ENCODE measurements around the gene KDSR.
A peak's percentile ranks its signal among the peaks of the same experiment; 100 is the strongest.
"Not testable (repeated sequence)": the region's sequence is repeated elsewhere in the genome, so short reads cannot be mapped to it uniquely, and the experiment has no call there.

Gene KDSR

DNA sequence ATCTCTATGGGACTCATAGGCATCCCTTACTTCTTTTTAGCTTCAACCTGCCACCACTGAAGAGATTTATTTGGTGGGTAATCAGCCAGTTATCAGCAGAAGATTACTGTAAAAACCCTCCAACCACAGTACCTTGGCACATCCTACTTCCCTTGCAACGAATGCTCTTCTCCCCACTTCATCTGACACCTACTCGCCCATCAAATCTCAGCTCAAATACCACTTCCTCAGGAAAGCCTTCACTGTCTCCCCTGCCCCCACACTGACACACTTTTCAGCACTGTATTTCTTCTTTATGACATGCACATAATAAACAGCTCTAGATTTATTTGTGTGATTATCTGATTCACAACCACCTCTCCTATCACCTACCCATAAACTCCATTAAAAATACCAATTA is 3.1 kb downstream of the KDSR start:
- DNase-seq: no peak

DNA sequence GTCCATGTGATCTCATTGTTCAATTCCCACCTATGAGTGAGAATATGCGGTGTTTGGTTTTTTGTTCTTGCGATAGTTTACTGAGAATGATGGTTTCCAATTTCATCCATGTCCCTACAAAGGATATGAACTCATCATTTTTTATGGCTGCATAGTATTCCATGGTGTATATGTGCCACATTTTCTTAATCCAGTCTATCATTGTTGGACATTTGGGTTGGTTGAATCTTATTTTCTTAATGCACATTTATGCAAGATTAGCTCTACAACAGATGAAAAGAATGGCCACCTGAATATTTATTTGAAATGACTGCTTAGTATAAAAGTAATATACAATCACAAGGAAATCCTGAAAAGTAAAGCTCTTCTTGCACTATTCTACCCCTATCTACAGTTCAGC is 3.6 kb downstream of the KDSR start:
- DNase-seq: not testable (repeated sequence)

DNA sequence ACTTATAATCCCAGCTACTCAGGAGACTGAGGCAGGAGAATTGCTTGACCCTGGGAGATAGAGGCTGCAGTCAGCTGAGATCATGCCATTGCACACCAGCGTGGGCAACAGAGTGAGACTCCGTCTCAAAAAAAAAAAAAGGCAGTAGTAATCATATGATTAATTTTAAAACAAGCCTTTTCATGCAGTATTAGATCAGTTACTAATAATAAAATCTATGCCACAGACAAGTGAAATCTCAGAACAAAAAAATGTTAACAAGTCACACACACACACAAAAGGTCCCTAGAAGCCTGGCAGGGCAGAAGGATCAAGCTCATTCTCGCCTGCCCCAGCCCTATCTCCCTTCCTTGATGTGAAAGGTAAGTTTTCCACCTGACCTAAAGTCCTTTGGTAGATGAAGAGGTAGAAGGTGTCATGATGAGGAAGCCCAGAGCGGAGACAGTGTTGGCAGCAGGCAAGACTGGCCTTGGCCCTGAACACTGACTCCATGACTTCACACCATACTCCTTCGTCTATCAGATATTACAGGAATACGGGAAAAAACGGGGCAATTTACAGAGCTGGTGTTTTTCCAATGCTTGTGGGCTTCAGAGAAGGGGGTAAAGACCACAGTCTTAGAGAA is 10.6 kb downstream of the KDSR start:
- no peak for DNase-seq

DNA sequence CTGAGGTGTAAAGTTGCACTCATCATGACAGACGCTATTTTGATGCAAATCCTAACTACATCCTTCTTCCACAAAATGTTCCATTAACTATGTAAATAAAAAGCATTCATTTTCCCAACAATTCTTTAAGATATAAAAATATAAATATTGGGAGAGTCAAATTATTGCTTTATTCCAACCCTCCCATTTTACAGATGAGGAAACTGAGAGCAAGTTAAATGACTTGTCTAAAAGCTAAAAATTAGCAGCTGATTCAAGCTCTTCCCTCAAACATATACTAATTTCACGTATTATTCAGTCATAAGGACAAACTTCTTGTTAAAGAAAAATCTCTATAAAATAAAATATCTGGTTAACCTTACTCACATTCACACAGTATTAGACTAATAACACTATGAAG is 16.8 kb downstream of the KDSR start:
- no peak for DNase-seq

DNA sequence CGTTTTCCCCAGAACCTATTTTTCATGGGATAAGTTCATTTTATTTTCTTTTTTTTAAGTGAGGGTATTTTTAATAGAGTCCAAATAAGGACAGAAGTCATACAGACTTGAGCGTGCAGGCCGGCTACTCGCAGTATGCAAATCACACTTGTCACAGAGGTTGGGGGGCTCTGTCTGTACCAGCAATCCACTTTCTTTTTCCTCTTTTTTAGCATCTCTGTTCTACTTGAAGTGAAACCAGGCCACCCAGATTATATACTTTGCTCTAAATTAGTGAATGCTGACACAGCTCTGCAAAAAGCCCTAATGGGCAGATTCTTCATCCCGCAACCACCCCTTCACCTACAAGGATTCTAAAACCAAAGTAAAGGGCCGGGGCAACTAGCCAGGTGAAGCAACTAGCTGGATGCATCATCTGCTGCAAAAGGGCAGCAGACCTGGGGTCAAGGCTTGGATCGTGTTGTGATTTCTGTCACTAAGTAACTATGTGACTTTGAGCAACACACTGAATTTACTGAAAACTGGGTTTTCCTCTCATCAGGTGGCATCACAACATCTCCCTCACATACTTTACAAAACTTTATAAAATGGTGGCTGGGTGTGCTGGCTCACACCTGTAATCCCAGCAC is 18.4 kb downstream of the KDSR start:
- DNase-seq: no peak

DNA sequence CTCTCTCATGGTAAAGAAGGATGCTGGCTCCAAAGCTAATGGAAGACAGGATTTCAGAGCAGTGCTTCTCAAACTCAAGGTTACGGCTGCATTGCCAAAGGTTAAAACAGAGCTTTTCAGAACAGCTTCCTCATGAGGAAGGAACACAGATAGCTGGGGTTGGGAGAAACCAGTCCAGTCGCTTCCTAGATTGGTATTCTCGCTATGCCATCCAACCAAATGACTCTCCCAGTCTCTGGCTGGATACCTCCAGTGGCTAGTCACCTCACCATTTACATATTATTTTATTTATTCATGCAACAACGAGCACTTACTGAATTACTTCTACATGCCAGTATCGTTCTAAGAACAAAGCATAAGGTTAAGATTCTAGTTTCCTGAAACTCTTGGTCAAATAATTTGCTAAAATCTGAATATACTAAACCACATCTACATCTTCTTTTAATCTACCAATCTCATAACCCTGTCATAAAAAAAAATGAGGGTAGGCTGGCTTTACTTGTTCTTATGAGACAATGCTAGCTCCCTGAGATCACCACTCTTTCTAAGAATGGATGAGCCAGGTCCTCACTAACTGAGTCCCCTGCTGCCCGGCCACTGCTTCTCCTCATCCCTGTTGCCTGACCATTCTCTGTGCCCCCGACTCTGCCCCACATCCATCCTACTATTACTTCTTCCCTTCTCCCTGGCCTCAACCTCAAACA is 20.4 kb downstream of the KDSR start:
- no peak for DNase-seq

DNA sequence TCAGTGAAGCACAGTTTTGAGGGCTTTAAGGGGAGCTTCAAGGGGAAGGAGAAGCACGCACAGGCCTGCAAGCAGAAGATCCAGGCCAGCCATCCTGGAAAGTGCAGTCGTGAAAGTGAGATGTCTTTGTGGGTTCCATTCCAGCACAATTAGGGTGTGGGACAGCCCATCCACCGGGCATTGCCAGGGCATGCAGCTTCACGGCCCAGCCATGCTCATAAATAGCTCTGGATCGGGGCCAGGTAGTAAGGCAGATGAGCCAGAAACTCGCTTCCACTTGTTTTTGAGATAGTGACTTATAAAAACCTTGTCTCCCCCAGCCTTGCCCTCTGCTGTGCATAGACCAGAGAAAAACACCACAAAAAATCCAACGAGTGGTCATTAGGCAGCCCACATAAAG is 21.0 kb downstream of the KDSR start:
- no peak for DNase-seq

DNA sequence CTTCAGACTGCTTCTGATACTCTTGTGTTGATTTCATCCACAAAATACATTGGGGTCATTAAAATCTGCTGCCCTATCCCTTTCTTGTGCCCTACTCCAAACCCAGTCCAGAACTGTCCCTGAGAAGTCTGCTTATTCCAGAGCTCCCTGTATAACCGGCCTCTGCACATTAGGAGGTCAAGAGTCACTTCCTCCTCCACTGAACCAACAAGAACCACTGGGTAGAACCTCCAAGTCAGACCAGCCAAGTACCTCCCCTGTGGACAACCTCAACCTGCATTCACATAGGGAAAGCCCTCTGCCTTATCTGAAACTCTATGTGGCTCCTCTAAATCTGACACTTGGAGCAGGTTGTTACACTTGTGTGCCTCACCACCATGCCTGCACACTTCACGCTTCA is 22.1 kb downstream of the KDSR start:
- DNase-seq: no peak

DNA sequence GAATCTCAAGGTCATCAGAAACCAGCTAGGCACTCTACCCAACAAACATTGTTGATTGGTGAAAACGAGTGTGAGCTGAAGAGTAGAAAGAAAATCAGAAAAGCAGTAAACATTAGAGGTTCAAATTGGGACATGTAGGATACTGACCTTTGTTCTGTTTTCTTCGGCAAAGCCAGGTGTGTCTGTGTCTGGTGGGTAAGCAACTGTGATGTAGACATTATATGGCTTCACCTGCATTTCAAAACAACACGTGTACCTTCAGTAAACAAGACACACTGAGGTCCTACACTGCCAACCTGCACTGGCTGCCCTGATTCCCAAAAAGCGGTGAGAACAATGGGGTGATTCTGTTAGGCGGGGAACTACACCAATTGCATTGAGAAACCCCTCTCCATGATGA is 22.7 kb downstream of the KDSR start:
- no peak for DNase-seq

DNA sequence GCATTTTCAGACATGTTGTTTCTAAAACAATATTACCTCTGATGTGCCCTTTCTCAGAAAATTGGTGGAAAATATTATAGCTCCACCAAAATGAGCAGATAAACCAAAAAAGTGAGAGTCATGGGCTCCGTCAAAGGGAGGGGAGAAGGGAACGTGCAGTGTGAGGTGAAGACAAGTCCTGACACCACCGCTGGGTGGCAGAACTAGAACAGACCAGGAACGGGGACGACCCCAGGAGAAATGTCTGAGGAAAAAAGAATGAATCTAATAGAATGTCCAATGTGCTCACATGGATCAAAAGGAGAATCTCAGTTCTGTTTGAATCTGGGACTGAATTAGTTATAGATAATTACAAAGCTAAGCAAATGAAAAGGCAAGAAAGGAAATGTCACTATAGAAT is 24.8 kb downstream of the KDSR start:
- DNase-seq: peak; percentile 25

DNA sequence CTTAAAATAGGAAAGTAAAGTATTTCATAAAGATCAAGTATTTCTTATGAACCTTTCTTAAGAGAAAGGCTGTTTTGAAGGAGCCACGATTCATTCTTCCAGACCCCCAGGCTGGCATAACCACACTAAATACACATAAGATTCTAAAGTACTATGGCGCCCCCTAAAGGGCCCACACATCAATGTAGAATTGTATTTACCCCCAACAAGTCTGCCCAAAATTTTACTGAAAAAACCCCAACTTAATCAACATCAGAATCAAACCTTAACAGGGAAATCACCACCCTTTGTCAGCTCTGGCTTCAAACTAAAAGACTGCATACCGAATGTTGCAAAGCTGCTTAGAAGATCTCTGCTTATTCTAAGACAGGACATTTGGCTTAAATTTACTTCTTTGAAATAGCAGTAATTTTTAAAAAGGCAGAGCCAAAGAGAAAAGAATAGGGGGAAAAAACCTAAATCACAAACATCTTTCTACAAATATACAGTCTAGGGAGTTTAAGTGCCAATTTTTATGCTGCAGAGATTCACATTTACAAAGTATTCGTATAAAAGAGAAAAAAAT is 27.0 kb downstream of the KDSR start:
- DNase-seq: peak; percentile 63

DNA sequence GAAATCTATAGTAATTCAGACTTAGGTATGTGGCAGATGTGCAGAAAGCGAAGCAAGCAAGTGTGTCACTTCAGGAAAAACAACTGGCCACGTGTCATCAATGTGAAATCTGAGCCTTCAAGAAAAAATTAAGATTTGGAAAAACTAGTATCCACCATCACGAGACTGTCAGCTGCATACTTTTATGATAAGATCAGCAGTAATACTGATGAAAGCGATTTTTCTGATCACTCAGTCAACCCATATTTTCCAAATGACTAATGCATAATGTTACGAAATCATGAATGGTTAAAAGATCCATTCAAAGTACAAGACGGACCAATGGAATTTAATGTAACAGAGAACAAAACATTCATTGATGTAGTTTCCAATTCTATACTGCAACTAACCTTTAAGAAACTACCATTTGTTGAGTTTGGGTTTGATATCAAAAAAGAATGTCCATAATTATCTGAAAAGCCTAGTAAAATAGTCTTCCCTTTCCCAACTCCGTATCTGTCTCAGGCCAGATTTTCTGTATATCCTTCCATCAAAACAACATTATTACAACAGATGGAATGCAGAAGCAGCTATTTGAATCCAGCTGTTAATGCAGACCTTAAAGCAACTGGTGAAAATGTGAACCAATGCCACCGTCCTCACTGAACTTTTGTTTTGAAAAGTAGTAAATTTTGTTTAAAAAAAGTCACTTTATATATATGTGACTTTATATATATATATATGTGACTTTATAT is 30.5 kb downstream of the KDSR start:
- DNase-seq: peak; percentile 17

DNA sequence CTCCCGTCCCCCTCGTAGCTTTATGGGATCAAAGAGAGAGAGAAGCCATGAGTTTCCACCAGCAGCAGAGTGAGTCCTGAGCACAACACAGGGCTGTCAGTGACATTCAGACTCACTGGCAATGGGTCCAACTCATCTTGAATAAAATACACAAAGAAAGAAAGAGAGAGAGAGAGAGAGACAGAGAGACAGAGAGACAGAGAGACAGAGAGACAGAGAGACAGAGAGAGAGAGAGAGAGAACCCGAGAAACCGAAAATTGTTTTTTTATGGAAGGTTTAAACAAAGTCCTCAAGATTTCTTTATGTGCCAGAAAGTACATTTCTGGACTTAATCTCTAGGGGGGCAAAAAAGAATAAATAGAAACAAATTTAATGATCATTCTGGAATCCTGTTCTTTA is 35.9 kb downstream of the KDSR start:
- DNase-seq: no peak

DNA sequence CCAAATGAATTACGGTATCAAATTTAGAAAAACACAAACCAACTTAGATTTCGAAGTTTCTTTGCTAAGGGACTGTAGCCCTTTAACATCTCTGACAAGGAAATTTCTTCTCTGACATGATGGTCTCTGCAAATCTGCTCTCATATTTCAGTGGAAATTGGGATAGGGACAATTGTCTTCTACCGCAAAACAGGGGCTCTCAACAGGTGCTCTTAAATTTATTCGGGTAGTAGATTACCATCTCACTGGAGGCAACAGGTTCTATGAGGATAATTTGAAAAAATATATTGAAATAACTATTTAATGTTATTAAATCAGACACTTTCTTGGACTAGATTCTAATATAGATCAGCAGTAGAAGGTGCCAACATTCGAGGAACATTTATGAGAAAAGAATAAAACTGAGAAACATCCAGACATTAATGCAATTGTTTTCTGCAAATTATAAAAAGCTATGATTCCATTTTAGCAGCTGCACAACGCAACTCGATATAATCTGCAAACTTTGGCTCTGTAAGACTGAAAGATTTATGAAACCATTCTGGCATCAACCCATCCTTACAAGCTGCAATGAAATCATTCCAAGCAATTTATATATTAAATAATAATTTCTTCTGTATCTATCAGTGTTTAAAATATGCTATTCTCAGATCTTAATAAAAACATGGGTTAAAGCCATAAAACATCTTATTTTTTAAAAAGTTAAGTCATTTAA is 37.4 kb downstream of the KDSR start:
- DNase-seq: no peak

DNA sequence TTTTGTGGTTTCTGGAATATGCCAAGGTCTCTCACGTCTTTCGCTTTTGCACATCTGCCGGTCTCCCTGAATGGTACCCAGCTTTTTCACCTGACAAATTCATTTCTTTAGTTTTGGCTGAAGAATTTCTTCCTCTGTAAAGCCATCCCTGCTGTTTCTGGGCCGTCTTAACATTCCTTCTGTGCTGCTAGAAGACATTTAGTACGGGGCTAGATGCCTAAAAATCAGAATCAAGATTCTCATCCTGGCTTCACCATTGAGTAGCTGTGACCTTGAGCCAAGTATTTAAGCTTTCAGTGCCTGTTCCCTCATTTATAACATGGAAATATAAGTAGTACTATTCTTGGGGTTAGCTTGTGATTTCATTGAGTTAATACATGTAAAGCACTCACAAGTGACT is 41.0 kb downstream of the KDSR start:
- no peak for DNase-seq

DNA sequence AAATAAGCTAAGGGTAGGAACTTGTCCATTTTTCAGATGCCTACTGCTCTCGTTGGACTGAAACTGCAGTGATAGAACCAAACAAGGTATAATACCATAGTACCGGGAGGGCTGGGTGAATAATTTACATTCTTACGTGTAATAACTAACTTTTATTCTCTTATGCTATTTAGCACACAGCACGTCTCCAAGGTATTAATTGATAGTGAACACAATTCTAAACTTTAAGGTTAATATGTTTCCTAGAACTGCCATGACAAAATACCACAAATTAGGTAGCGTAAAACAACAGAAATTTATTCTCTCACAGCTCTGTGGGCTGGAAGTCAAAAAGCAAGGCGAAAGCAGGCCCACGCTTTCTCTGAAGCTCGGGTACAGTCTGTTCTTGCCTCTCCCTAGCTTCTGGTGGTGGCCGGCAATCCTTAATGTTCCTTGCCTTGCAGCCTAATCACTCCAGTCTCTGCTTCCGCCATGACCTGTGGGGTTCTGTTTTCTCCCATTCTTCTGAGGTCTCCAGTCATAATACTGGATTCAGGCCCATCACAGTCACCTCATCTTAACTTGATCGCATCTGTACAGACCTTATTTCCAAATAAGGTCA is 41.8 kb downstream of the KDSR start:
- DNase-seq: no peak

DNA sequence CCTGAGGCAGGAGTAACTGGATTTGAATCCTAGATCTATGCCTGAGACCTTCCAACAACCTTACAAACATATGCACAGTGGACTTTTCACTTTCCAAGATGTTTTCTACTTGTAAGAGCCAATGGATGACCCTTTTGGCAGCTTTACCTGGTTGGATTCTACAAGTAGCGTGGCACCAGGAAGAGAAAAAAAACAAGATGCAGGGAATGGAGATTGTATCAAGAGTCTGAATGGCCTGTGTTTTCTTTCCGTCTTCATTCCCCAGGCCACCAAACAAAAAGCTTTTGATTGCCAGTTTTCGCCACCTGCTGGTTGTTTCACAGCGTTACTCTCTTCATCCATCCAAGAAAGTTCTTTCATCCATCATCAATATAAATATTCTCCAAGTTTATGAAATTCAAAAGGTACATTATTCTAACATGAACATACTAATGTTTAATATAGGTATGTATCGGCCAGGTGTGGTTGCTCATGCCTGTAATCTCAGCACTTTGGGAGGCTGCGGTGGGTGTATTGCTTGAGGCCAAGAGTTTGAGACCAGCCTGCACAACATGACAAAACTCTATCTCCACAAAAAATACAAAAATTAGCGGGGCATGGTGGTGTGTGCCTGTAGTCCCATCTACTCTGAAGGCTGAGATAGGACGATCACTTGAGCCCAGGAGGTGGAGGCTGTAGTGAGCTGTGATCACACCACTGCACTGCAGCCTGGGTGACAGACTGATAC is 43.9 kb downstream of the KDSR start:
- DNase-seq: peak; percentile 79

DNA sequence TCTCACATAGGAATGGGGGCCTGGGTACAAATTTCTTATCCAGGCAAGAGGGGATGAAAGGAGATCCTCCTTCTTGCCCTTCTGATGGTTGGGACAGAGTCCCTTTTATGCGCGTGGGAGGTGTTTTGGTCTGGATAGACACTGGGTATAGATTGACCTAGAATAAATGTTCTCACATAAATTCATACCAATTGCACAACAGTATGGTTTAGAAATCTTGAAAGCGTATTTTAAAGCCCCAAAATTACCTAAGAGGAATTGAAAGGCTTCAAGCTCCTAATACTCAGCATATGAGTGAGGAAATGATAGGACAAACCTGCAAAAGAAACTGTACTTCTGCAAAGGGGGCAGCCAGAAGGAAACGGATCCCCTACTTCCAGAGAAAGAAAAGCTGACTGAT is 44.8 kb downstream of the KDSR start:
- peak; percentile 81 for DNase-seq

DNA sequence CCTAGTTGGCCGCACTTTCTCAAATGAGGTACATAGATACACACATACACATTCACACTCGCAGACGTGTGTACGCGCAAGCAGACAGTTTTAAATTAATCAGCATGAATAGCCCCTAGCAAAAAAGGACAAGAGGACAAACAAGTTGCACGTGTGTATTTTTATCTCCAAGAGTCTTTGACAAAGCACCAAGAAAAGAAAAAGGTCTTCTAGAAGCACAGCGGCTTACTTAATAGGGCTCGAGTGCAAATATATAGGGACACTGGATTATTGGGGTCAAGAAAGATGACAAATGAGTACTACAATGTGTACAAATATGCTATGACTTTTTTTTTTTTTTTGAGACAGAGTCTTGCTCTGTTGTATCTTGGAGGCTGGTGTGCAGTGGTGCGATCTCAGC is 45.7 kb downstream of the KDSR start:
- DNase-seq: no peak

DNA sequence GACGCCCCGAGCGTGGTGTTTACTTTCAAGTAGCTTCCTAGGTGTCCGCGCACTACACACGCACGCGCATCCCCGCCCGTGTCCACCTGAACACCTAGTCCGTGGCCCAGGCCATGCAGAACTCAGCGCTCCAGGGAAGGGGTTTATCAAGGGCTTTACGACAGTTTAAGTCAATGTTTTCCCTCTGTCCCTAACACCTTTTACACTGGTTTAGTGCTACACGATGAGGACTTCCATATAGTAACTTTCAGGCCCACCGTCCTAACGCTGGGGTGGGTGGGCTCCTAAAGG is 46.1 kb downstream of the KDSR start:
- no peak for DNase-seq

DNA sequence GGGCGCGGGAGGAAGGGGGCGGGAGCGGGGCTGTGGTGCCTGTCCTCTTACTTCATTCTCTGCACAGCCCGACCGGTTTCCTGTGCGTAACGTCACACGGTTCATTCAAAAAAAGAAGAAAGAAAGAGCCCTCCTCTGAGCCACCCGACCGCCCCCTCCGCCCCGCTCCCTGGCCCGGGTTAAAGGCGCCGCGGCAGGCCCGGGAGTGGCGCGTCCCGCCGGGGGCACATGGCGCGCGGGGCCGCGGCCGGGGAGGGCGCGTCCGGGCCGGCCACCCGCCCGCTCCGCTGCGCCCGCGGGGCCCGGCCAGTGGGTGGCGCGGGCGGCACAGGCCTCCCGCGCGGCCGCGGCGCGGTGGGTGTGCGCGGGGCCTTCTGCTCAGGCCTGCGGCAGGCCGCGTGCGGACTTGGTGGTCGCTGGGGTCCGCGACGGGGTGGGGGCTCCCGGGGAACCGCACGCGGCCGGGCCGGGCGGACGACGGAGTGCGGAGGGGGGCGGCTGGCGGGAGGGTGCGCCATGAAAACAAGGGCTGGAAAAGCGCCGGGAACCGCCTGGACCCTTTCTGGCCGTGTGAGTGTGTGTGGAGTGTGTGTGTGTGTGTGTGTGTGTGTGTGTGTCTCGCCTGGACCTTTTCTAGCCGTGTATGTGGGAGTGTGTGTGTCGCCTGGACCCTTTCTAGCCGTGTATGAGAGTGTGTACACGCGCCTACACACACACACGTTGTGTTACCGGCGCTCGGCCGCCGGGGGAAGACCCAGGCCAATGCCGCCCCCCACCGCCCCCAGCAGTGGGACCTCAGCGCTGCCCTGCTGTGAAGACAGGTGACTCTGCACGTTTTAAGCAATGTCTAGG is 46.7 kb downstream of the KDSR start:
- DNase-seq: peak; percentile 90
